Neutrophil (primary cell): Measurements from ENCODE around the gene GNG2.
A peak's percentile ranks its signal among the peaks of the same experiment; 100 is the strongest.

Experiments used
- H3K27ac ChIP-seq: fragments of 200-600 bp; sonication (generic); 2 replicates; pipeline ENCODE4 v1.5.1; 2016; ENCODE audit warnings: mild to moderate bottlenecking, moderate library complexity
- H3K27me3 ChIP-seq: fragments of 200-600 bp; sonication (generic); 2 replicates; pipeline ENCODE4 v1.6.0; 2016; ENCODE audit warnings: mild to moderate bottlenecking
- H3K36me3 ChIP-seq: fragments of 200-600 bp; sonication (generic); 2 replicates; pipeline ENCODE4 v1.5.1; 2017
- H3K4me1 ChIP-seq, 2 experiments: fragments of 200-600 bp in 1 of 2; sonication (generic) in 1 of 2; 1 replicate in 1 of 2; 2 replicates in 1 of 2; pipeline versions ENCODE4 v1.5.1 to v1.6.1; 2013 to 2016; ENCODE audit warnings: low read depth in 1 of 2, low read length in 1 of 2, mild to moderate bottlenecking in 1 of 2, moderate library complexity in 1 of 2; ENCODE audit not compliant: control insufficient read depth in 1 of 2, insufficient read depth in 1 of 2
- H3K4me3 ChIP-seq, 2 experiments: fragments of 200-600 bp in 1 of 2; sonication (generic) in 1 of 2; 1 replicate in 1 of 2; 2 replicates in 1 of 2; pipeline ENCODE4 v1.5.1; 2013 to 2016; ENCODE audit warnings: low read depth in 1 of 2, low read length in 1 of 2, mild to moderate bottlenecking in 1 of 2, moderate library complexity in 1 of 2
- H3K9me3 ChIP-seq: fragments of 200-600 bp; sonication (generic); 2 replicates; pipeline ENCODE4 v1.5.1; 2016
- CTCF ChIP-seq: fragments of 200-600 bp; sonication (generic); IDR thresholded peaks from 2 replicates; pipeline ENCODE4 v1.5.1; 2016; ENCODE audit warnings: antibody characterized with exemption

GNG2 gene

GRCh38 chr14:51951656-51952055 is 91.2 kb downstream of the GNG2 start:
- no peak for TF ChIP-seq CTCF
- H3K27ac ChIP-seq: peak overlapping the region; percentile 3
- H3K36me3 ChIP-seq: peaks cover 67% of the 10 kb centered on the region
- H3K27me3 ChIP-seq: no peaks in the 10 kb centered on the region
- no peaks in the 10 kb centered on the region for H3K4me1 ChIP-seq
- H3K4me3 ChIP-seq: no peak overlapping the region
- H3K9me3 ChIP-seq: no peaks in the 10 kb centered on the region

GRCh38 chr14:51954031-51954430 is 93.6 kb downstream of the GNG2 start:
- Histone ChIP-seq H3K27me3 (no peaks in the 10 kb centered on the region), H3K4me1 (no peaks in the 10 kb centered on the region), H3K4me3 (no peak overlapping the region), H3K9me3 (no peaks in the 10 kb centered on the region), H3K27ac (no peak overlapping the region), H3K36me3 (peaks cover 86% of the 10 kb centered on the region)
- TF ChIP-seq CTCF: no peak

GRCh38 chr14:51954657-51955056 is 94.2 kb downstream of the GNG2 start:
- H3K36me3 ChIP-seq: peaks cover 90% of the 10 kb centered on the region
- H3K4me1 ChIP-seq: no peaks in the 10 kb centered on the region
- H3K27ac ChIP-seq: no peak overlapping the region
- H3K27me3 ChIP-seq: no peaks in the 10 kb centered on the region
- TF ChIP-seq CTCF: no peak
- no peaks in the 10 kb centered on the region for H3K9me3 ChIP-seq
- no peak overlapping the region for H3K4me3 ChIP-seq

- no peak overlapping the region for H3K4me3 ChIP-seq
- no peaks in the 10 kb centered on the region for H3K27me3 ChIP-seq
- no peaks in the 10 kb centered on the region for H3K9me3 ChIP-seq
- peaks cover 64% of the 10 kb centered on the region for H3K36me3 ChIP-seq
- H3K4me1 ChIP-seq: no peaks in the 10 kb centered on the region
- no peak for TF ChIP-seq CTCF
- H3K27ac ChIP-seq: no peak overlapping the region
These were observed 97.5 kb downstream of the GNG2 start for GRCh38 chr14:51957950-51958349.

GRCh38 chr14:51959928-51960327 is 99.5 kb downstream of the GNG2 start:
- no peak for TF ChIP-seq CTCF
- H3K9me3 ChIP-seq: no peaks in the 10 kb centered on the region
- peaks cover 57% of the 10 kb centered on the region for H3K36me3 ChIP-seq
- H3K27me3 ChIP-seq: no peaks in the 10 kb centered on the region
- no peak overlapping the region for H3K27ac ChIP-seq
- no peaks in the 10 kb centered on the region for H3K4me1 ChIP-seq
- H3K4me3 ChIP-seq: no peak overlapping the region

- TF ChIP-seq CTCF: no peak
- no peaks in the 10 kb centered on the region for H3K27me3 ChIP-seq
- H3K36me3 ChIP-seq: peaks cover 58% of the 10 kb centered on the region
- no peaks in the 10 kb centered on the region for H3K9me3 ChIP-seq
- H3K4me3 ChIP-seq: no peak overlapping the region
- H3K27ac ChIP-seq: no peak overlapping the region
- no peaks in the 10 kb centered on the region for H3K4me1 ChIP-seq
These were observed 100.5 kb downstream of the GNG2 start for GRCh38 chr14:51960866-51961265.
